Keratinocyte (primary cell): Measurements from ENCODE around the gene RUSC1.

Experiments used
- CTCF ChIP-seq, 3 experiments: IDR thresholded peaks in 1 of 3; conservative IDR thresholded peaks in 1 of 3; optimal IDR thresholded peaks in 1 of 3; 2 replicates in 2 of 3; 3 replicates in 1 of 3; pipeline versions ENCODE3 to v1.5.1; 2011; ENCODE audit warnings: low read length in 3 of 3, mild to moderate bottlenecking in 3 of 3, moderate library complexity in 2 of 3, control low read depth in 1 of 3, inconsistent platforms in 1 of 3; ENCODE audit not compliant: insufficient read depth in 2 of 3; ENCODE audit errors: extremely low read depth in 1 of 3
- EZH2 ChIP-seq: IDR thresholded peaks from one replicate; pipeline ENCODE4 v1.6.1; 2012; ENCODE audit warnings: inconsistent platforms, mild to moderate bottlenecking, low read length, moderate library complexity

- TF ChIP-seq CTCF (optimal IDR thresholded peaks at IDR 0.05 in 1 of 3, IDR thresholded peaks at IDR 0.05 in 1 of 3, conservative IDR thresholded peaks at IDR 0.05 in 1 of 3; ENCODE audit: extremely low read depth in 1 of 3, insufficient read depth in 2 of 3, low read length in 3 of 3) (no peak), EZH2 (no peak)
Measured at GRCh38 chr1:155319536-155319935, 1.2 kb upstream of the RUSC1 start.
